ENCODE measurements around the gene TRA2A. TPM values are rescaled to one million over a fixed set of nuclear protein-coding genes. Genes with fewer than 3 reads are reported as not detected.
A peak's percentile ranks its signal among the peaks of the same experiment; 100 is the strongest.
"Not testable (repeated sequence)": the region's sequence is repeated elsewhere in the genome, so short reads cannot be mapped to it uniquely, and the experiment has no call there.

TRA2A gene
- 26.7 and 33.0 TPM in 2 replicates for total RNA-seq (2014; rRNA removed)
- polyA plus RNA-seq (2012): 36.3 TPM

DNA sequence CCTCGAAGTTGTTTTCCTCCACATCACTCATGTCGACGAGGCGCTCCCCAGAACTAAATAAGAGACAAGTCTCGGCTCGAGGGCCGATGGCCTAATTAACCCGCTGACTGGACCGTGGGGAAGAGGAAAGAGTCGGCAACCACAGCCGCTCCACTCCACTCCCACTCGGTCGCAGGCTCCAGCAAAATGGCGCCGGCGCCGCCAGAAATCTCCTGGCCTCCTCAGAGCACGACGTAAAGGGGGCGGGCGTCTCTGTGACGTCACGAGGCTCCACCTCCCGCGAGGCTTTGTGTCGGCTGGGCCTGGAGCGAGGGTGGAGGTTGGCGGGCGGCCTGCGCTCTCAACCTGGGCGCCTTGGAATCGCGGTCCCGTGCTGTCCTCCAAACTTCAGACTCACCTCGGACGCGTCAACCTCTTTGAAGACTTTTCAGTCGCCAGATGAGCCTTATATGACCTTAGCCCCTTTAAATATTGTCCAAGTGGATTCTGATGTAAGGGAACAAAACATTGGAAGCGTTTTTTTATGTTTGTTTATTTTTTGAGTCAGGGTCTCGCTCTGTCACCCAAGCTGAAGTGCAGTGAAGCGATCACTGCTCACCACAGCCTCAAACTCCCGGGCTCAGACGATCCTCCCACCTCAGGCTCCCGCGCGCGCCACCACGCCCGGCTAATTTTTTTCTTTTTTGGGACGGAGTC is at the start of gene TRA2A:
Gene TRA2A, minus strand, starts transcription at position 188 of the 696 bp plus-strand sequence. Its CDS starts 157 bp downstream, at position 31.
- peak; percentile 96 for DNase-seq (ENCODE audit: low read depth)

DNA sequence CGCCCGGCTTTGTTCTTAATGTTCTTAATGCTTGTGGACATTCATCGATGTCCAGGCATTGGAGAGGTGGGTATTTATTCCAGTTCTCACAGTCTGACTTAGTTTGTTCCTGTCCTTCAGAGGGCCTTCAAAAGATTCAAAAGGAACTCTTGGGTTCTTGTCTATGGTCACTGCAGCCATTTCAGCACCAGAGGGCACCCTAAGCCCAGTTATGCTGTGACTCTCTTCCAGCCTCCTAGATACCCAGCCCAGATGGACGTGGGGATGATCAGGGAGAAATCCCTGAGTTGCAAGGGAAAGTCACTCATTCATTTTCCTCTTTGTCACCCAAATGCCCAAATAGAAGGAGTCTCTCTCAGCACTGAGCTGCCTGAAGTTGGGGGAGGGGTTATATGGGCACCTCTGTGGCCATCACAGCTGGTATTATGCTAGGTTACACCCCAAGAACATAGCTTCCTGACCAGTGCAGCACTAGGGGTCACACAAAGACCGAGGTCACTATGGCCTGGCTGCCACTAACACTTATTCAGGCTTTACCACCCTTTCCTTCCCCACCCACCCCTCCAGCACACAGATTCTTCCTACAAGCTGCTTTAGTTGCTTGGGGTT is 38.9 kb upstream of the TRA2A start:
- DNase-seq (ENCODE audit: low read depth): peak; percentile 77

DNA sequence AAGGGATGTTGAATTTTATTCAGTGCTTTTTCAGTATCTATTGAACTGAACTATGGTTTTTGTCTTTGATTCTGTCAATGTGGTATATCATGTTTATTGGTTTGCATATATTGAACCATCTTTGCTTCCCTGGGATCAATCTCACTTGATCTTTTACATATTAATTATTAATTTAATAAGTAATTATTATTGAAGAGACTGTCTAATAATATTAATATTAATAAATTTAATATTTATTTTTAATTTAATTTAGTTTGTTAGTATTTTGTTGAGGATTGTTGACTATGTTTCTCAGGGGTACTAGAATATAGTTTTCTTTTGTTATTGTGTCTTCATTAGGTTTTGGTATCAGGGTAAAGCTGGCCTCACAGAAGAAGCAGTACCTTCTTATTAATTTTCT is 26.5 kb upstream of the TRA2A start:
- no peak for DNase-seq (ENCODE audit: low read depth)

DNA sequence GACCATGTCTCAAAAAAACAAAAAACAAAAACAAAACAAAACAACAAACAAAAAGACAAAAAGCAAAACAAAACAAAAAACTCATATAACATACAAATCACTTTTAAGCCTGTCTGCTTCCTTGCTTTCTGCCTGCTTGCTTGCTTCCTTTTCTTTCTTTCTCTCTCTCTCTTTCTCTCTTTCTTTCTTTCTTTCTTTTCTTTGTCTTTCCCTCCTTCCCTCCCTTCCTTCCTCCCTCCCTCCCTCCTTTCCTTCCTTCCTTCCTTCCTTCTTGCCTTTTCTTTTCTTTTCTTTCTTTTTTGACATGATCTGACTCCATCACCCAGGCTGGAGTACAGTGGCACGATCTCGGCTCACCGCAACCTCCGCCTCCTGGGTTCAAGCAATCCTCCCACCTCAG is 15.9 kb upstream of the TRA2A start:
- no peak for DNase-seq (ENCODE audit: low read depth)

DNA sequence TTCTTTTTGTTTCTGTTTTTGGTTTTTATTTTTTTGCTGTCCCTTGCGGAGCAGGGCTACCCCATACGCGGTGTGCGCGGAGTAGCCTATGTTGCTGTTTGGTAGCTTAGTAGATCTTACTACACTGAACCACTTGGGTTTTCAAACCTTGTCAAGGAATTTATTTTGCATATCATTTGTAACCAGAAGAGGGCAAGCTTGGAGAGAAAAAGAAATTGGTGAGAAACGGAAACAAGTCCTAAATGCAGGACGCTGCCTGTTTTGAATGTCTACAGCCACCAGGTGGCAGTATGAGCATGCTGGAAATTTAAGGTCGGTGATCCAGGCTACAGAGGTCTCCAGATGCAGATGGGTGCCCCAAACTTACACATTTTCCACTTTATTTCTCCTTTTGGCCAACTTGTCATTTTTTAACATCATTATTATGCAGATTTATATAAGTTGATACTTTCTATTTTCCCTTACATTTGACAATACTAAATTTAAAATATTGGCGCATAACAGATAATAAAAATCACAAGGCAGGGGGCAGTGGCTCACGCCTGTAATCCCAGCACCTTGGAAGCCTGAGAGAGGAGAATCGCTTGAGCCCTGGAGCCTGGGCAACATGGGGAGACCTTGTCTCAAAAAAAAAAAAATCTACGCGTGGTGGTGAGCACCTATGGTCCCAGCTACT is 15.3 kb upstream of the TRA2A start:
- DNase-seq (ENCODE audit: low read depth): peak; percentile 91

DNA sequence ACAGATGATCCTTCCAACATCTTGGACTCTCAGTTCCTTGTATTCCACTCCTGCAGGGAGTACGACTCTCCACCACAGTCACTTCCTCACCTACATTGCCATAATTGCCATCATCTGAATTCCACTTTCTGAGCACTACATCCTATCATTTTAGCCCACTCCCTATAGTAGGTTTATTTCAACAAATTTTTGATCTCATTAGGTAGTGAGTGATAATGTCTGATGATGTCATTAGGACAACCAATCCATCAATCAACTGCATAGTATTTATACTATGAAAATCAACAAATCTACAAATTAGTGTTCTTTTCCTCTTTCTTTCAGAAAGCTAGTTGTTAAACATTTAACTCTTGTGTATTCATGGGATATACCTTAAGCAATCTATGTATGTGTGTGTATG is 13.7 kb upstream of the TRA2A start:
- no peak for DNase-seq (ENCODE audit: low read depth)

DNA sequence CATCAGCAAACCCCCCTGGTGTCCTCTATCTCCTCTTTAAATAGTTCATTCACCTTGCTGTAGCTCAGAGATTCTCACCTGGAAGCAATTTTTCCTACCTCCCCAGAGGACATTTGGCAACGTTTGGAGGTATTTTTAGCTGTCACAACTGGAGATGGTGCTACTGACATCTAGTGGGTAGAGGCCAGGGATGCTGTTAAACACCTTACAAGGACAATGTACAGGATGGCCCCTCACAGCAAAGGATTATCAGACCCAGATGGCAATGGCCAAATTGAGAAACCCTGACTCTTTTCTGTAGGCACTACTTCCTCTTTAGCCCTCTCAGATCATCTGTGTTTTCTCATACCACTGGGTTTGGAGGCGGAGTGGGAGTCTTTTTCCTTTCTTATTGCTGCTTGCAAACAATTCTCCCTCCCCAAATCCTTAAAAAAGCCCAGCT is 13.2 kb upstream of the TRA2A start:
- DNase-seq (ENCODE audit: low read depth): no peak

DNA sequence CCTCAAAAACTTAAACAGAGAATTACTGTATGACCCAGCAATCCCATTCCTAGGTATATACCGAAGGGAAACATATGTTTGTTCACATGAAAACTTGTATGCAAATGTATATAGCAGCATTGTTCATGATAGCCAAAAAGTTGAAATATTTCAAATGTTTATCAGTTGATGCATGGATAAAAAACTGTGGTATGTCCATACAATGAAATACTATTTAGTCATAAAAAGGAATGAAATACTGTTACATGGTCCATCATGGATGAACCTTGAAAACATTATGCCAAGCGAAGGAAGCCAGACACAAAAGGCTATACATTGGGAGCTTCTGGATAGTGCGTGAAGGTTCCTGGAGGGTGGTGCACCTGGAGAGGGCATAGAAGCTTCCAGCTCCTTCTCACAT is 11.0 kb upstream of the TRA2A start:
- DNase-seq (ENCODE audit: low read depth): no peak

DNA sequence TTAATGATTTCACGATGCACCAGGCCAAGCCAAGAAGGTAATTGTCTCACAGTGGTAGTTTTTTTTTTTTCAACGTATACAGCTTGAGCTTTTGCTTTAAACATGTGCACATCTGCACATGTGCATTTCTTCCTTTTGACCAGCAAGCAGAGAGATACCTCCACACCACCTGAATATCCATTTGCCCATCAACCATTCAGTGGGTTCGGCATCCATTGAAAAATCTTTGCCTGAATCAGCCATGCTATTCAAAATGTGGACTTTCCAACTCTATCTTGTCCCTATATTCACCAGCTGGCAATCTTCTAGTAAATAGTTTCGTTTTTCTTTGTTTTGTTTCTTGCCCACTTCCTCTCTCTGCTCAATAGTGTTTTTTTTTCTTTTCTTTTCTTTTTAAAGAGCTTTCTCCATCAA is 7.7 kb upstream of the TRA2A start:
- DNase-seq (ENCODE audit: low read depth): peak; percentile 10

DNA sequence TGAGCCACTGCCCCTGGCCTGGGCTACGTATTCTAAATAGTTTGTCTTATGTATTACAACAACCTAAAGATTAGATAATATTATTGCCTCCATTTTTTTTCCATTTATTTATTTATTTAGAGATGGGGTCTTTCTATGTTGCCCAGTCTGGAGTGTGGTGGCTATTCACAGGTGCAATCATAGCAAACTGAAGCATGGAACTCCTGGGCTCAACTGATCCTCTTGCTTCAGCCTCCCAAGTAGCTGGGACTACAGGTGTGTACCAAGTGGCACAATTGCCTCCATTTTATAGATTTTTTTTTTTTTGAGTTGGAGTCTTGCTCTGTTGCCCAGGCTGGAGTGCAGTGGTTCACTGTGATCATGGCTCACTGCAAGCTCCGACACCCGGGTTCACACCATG is 6.5 kb upstream of the TRA2A start:
- DNase-seq (ENCODE audit: low read depth): no peak

DNA sequence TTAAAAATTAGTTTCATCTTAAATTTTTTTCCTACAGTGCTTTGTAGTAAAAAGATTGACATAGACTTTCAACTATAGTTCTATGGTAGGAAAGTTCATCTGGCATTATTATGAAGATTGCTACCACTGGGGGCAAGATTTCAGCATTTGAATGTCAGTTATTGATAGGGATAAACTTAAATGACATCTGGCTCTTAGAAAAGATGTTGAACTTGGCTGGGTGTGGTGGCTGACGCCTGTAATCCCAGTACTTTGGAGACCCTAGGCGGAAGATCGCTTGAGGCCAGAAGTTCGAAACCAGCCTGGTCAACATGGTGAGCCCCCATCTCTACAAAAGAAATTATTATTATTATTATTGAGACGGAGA is 1.4 kb upstream of the TRA2A start:
- DNase-seq (ENCODE audit: low read depth): peak; percentile 10

DNA sequence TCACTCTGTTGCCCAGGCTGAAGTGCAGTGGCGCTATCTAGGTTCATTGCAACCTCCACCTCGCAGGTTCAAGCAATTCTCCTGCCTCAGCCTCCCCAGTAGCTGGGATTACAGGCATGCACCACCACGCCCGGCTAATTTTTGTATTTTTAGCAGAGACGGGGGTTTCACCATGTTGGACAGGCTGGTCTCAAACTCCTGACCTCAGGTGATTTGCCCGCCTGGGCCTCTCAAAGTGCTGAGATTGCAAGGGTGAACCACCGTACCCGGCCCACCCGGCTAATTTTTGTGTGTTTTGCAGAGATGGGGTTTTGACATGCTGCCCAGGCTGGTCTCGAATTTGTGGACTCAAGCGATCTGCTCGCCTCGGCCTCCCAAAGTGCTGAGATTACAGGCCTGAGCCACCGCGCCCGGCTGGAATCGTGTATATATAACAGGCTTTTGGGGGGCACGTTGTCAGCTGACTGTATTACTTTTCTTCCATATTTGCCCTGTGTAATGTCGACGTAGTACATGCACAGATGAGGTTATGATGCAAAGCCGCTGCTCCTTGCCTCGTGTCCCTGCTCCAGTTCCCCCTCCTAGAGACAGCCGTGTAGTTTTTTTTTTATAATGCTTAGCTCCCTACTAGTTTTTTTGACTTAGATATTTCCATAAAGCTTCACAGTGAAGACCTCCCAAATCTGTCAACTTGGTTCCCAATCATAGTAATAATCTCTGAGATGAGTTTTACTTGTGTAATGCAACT is 883 bp upstream of the TRA2A start:
- DNase-seq (ENCODE audit: low read depth): no peak

DNA sequence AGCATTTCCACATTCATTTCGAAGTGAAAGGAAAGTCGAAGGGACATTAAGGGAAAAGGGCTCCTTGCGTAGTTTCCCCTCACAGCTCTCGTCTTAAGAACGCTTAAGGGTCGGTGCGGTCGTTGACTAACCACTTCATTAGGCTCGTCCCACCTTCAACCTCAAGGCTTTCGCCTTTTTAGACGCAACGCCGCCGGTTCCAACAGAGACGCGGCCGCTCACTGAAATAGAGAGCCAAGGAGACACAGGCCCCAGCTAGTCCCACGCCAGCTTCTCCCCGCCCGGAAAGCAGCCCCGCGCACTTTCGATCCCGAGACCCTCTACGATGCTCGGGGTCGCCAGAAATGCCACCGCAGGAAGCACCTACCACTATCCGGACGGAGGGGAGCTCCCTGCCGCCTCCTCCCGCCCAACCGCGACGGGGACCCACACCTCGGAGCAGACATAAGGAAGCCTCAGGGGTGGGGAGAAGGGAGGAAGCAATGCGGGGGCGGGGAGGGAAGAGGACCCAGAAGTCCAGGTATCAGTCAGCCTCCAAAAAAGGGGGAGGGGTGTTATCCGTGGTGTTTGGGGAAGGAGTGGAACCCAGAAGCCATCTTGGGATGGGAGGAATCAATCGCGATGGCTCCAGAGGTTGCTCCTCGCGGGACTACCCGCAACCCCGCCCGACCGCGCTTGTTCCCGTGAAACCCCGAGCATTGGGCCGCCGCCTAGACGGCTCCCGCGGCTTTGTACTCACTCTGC is 559 bp downstream of the TRA2A start:
- DNase-seq (ENCODE audit: low read depth): peak; percentile 72

DNA sequence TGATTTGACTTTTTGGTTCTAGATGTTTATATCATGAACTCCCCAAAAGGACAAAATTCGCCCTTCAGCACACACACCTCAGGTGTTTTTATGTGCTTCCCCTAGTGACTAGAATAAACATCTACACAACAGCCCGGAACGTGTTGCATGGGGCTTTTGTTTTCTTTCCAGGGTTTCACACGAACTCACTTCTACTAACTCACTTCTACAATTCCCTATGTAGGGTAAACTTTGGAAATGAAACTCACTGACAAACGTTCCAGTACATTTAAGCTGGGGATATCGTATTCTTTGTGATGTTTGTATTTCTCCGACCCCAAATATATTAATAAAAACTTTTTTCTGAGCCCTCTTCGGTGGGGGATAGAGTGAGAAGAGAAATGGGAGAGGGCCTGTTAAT is 1.4 kb downstream of the TRA2A start:
- peak; percentile 49 for DNase-seq (ENCODE audit: low read depth)

DNA sequence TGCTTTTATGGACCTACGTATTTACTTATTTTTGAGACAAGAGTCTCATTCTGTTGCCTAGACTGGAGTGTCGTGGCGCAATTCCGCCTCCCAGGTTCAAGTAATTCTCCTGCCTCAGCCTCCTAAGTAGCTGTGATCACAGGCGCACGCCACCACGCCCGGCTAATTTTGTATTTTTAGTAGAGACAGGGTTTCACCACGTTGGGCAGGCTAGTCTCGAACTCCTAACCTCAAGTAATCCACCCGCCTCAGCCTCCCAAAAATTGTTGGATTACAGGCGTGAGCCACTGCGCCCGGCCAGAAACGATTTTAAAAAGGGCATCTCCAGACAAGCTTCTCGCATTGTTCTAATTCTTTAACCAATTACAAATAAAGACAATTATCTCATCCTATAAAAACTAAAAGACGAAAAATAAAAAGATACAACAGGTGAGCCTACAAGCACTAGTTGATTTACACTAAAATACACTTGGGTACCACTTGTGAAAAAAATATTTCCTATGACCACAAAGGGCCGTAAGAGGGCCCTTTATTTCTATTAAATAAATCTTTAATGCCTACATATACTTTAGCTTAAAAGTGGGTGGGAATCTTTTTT is 2.4 kb downstream of the TRA2A start:
- no peak for DNase-seq (ENCODE audit: low read depth)

DNA sequence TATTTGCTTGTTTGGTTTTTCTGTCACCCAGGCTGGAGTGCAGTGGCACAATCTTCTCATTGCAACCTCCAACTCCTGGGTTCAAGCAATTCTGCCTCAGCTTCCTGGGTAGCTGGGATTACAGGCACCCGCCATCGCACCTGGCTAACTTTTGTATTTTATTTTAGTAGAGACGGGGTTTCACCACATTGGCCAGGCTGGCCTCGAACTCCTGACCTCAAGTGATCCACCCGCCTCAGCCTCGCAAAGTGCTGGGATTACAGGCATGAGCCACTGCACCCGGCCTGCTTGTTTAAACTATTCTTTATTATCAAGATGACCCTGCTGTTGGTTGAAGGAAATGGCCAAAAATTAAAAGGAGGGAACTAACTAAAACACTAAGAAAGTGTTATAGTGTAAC is 6.2 kb downstream of the TRA2A start:
- not testable (repeated sequence) for DNase-seq (ENCODE audit: low read depth)

DNA sequence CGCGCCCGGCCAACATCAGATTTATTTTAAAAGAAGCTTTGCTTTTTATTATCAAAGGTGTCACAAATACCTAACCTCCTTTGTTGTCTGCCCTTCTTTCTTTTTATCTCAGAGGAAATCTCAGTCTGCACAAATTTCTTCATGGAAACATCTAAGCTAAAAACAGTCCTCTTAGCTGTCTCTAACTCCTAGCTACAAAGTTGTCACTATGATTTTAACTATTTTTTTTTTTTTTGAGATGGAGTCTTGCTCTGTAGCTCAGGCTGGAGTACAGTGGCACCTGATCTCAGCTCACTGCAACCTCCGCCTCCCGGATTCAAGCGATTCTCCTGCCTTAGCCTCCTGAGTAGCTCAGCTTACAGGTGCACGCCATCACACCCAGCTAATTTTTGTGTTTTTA is 7.3 kb downstream of the TRA2A start:
- no peak for DNase-seq (ENCODE audit: low read depth)

DNA sequence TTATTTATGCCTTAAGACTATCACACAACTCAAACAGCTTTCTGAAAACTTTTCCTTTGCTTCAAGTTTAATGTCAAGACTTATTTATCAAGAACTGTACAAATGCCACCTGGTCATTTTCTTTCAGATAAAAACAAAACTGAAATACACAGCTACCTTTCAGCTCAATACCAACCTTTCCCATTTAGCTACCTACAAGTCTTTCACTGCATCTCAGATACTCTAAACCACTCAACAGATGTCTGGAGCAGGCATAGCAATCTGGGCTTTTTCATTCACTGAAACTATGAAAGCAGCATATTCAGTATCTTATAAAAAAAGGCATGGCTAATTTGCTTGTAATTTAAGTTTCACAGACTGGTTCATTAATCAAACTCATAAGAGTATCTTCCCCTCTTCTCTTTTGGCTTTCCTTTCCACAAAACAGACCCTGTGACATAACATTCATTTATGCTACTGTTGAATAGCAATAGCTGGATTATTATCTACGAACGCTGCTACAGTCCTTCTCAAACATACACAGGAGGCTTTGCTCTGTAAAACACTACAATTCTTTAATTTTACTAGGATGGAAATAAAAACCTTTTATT is 8.2 kb downstream of the TRA2A start:
- no peak for DNase-seq (ENCODE audit: low read depth)

DNA sequence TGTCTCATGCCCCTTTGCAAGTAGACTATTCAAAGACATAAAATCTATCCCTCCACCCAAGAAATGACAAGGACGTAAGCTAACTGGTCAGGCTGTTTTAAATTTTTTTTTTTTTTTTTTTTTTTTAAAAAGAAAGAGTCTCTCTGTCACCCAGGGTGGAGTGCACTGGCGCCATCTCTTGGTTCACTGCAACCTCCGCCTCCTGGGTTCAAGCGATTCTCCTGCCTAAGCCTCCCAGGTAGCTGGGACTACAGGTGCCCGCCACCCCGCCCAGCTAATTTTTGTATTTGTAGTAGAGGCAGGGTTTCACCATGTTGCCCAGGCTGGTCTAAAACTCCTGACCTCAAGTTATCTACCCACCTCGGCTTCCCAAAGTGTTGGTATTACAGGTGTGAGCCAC is 11.2 kb downstream of the TRA2A start:
- DNase-seq (ENCODE audit: low read depth): no peak

DNA sequence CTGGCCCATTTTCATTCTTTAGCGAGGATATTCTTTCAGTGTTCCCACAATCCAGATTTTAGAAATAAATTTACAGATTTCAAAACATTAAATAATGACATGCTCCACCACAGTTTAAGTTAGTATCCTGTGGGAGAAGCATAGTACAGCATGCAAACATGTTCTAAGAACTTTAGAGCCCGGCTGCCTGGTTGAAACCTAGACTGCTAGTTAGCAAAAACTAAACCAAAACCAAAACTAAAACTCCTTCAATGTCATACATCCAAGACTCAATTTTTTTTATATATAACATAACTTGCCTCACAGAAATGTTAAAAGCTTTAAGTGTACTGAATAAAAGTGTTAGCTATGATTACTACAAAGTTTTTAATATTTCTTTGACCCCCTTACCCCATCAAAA is 17.0 kb downstream of the TRA2A start:
- no peak for DNase-seq (ENCODE audit: low read depth)

DNA sequence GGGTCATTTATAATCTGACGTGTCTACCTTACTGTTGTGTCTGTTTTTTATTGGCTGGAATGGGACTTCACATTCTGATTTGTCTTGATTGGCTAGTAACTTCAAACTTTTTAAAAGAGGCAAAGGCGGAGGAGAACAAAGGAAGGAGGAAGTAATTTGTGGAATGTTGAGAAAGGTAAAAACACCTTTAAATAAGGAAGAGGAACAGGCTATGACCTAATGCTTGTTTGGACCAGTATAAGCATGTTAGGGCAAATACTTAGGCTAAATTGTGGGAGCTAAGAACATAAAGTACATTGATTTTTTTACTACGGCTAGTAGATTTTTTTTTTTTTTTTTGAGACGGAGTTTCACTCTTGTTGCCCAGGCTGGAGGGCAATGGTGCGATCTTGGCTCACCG is 18.0 kb downstream of the TRA2A start:
- DNase-seq (ENCODE audit: low read depth): not testable (repeated sequence)

Measured in LHCN-M2 (cell line).